ENCODE data around the gene AUTS2.

The AUTS2 gene

GRCh38 chr7:70505886-70506285 lies 907.6 kb downstream of the AUTS2 start:
- Histone ChIP-seq H3K27ac (replicated peaks) (no peak overlapping the region), H3K27me3 (ENCODE audit: insufficient read depth, poor library complexity, severe bottlenecking) (no peaks in the 10 kb centered on the region), H3K4me3 (replicated peaks; ENCODE audit: insufficient read depth, low read length) (no peak overlapping the region)
- TF ChIP-seq SPI1 (IDR thresholded peaks at IDR 0.05; ENCODE audit: borderline replicate concordance, low read depth) (no peak), POLR2AphosphoS5 (IDR thresholded peaks at IDR 0.05; ENCODE audit: low read depth) (no peak), GABPA (IDR thresholded peaks at IDR 0.05; ENCODE audit: low read depth) (no peak)
- TF ChIP-seq, protein P1, sequence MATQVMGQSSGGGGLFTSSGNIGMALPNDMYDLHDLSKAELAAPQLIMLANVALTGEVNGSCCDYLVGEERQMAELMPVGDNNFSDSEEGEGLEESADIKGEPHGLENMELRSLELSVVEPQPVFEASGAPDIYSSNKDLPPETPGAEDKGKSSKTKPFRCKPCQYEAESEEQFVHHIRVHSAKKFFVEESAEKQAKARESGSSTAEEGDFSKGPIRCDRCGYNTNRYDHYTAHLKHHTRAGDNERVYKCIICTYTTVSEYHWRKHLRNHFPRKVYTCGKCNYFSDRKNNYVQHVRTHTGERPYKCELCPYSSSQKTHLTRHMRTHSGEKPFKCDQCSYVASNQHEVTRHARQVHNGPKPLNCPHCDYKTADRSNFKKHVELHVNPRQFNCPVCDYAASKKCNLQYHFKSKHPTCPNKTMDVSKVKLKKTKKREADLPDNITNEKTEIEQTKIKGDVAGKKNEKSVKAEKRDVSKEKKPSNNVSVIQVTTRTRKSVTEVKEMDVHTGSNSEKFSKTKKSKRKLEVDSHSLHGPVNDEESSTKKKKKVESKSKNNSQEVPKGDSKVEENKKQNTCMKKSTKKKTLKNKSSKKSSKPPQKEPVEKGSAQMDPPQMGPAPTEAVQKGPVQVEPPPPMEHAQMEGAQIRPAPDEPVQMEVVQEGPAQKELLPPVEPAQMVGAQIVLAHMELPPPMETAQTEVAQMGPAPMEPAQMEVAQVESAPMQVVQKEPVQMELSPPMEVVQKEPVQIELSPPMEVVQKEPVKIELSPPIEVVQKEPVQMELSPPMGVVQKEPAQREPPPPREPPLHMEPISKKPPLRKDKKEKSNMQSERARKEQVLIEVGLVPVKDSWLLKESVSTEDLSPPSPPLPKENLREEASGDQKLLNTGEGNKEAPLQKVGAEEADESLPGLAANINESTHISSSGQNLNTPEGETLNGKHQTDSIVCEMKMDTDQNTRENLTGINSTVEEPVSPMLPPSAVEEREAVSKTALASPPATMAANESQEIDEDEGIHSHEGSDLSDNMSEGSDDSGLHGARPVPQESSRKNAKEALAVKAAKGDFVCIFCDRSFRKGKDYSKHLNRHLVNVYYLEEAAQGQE (IDR thresholded peaks at IDR 0.05; ENCODE audit: insufficient replicate concordance, low read depth) = no peak
- TF ChIP-seq, protein P2, sequence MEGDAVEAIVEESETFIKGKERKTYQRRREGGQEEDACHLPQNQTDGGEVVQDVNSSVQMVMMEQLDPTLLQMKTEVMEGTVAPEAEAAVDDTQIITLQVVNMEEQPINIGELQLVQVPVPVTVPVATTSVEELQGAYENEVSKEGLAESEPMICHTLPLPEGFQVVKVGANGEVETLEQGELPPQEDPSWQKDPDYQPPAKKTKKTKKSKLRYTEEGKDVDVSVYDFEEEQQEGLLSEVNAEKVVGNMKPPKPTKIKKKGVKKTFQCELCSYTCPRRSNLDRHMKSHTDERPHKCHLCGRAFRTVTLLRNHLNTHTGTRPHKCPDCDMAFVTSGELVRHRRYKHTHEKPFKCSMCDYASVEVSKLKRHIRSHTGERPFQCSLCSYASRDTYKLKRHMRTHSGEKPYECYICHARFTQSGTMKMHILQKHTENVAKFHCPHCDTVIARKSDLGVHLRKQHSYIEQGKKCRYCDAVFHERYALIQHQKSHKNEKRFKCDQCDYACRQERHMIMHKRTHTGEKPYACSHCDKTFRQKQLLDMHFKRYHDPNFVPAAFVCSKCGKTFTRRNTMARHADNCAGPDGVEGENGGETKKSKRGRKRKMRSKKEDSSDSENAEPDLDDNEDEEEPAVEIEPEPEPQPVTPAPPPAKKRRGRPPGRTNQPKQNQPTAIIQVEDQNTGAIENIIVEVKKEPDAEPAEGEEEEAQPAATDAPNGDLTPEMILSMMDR (IDR thresholded peaks at IDR 0.05; ENCODE audit: insufficient read depth, low read length) = no peak
- no peak for DNase-seq (ENCODE audit: low read depth in 1 of 2, low spot score in 1 of 2)

GRCh38 chr7:70506434-70506833 lies 908.2 kb downstream of the AUTS2 start:
- no peak overlapping the region for H3K4me3 ChIP-seq (replicated peaks; ENCODE audit: insufficient read depth, low read length)
- no peak for TF ChIP-seq GABPA (IDR thresholded peaks at IDR 0.05; ENCODE audit: low read depth)
- no peak for TF ChIP-seq POLR2AphosphoS5 (IDR thresholded peaks at IDR 0.05; ENCODE audit: low read depth)
- TF ChIP-seq, protein P2 (IDR thresholded peaks at IDR 0.05; ENCODE audit: insufficient read depth, low read length) = no peak
- TF ChIP-seq, protein P1 (IDR thresholded peaks at IDR 0.05; ENCODE audit: insufficient replicate concordance, low read depth) = no peak
- no peak for TF ChIP-seq SPI1 (IDR thresholded peaks at IDR 0.05; ENCODE audit: borderline replicate concordance, low read depth)
- DNase-seq (ENCODE audit: low read depth in 1 of 2, low spot score in 1 of 2) = no peak
- H3K27me3 ChIP-seq (ENCODE audit: insufficient read depth, poor library complexity, severe bottlenecking) = no peaks in the 10 kb centered on the region
- H3K27ac ChIP-seq (replicated peaks) = no peak overlapping the region

GRCh38 chr7:70512144-70512543 lies 913.9 kb downstream of the AUTS2 start:
- H3K4me3 ChIP-seq (replicated peaks; ENCODE audit: insufficient read depth, low read length) = no peak overlapping the region
- TF ChIP-seq, protein P2 (IDR thresholded peaks at IDR 0.05; ENCODE audit: insufficient read depth, low read length) = no peak
- TF ChIP-seq SPI1 (IDR thresholded peaks at IDR 0.05; ENCODE audit: borderline replicate concordance, low read depth) (no peak), POLR2AphosphoS5 (IDR thresholded peaks at IDR 0.05; ENCODE audit: low read depth) (no peak), GABPA (IDR thresholded peaks at IDR 0.05; ENCODE audit: low read depth) (no peak)
- TF ChIP-seq, protein P1 (IDR thresholded peaks at IDR 0.05; ENCODE audit: insufficient replicate concordance, low read depth) = no peak
- no peak for DNase-seq (ENCODE audit: low read depth in 1 of 2, low spot score in 1 of 2)
- no peaks in the 10 kb centered on the region for H3K27me3 ChIP-seq (ENCODE audit: insufficient read depth, poor library complexity, severe bottlenecking)
- no peak overlapping the region for H3K27ac ChIP-seq (replicated peaks)

All from HL-60 (cell line).